Activated naive CD8-positive, alpha-beta T cell treated with anti-CD3 and anti-CD28 coated beads, Interleukin-2, amount 50 U/mL, for 24 hours (primary cell): ENCODE data around the gene C14orf180.

ENCODE experiments used
- ATAC-seq: fragments of 150-1000 bp; cut with Tn5 transposase; one replicate; pipeline ENCODE4 v1.10.0; 2021
- DNase-seq: peaks from one replicate; pipeline ENCODE4 v3.0.0; 2021
- H3K27ac Mint-ChIP-seq: one replicate; pipeline ENCODE4 v1.8.0; 2021; ENCODE audit warnings: mild to moderate bottlenecking, mixed read lengths
- H3K27me3 Mint-ChIP-seq: one replicate; pipeline ENCODE4 v1.8.0; 2021; ENCODE audit warnings: mixed read lengths
- H3K36me3 Mint-ChIP-seq: one replicate; pipeline ENCODE4 v1.8.0; 2021; ENCODE audit warnings: low read depth, mixed read lengths
- H3K4me1 Mint-ChIP-seq: one replicate; pipeline ENCODE4 v1.8.0; 2021; ENCODE audit warnings: mixed read lengths
- H3K4me3 Mint-ChIP-seq: one replicate; pipeline ENCODE4 v1.8.0; 2021; ENCODE audit warnings: mild to moderate bottlenecking, moderate library complexity, mixed read lengths
- H3K9me3 Mint-ChIP-seq: one replicate; pipeline ENCODE4 v1.8.0; 2021; ENCODE audit warnings: mixed read lengths

C14orf180 gene

DNA sequence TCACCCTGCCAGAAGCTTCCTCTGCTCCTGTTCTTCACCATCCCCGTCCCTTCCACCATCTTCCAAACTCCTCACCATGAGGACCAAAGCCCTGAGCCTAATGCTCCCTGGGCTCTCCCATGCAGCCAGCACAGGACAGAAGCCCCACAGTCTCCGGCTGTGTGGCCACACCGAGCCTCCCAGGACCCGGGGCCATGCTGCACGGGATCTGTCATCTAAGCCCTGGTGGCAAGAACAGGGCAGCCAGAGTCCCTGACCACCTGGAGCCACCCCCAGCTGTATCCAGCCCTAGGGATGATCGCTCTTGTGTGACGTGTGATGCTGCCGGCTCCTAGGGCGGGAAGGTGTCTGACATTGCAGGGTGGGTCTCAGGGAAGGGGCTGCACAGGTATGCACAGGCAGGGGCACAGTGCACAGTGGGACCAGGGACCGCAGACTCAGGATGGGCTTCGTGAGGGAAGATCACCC lies 16.9 kb downstream of the C14orf180 start:
- DNase-seq (no peak), ATAC-seq (no peak)
- no peaks in the 10 kb centered on the region for H3K36me3 Mint-ChIP-seq
- no peaks in the 10 kb centered on the region for H3K9me3 Mint-ChIP-seq
- H3K27ac Mint-ChIP-seq, result no peak overlapping the region
- no peaks in the 10 kb centered on the region for H3K4me1 Mint-ChIP-seq
- peaks cover 5% of the 10 kb centered on the region for H3K27me3 Mint-ChIP-seq
- no peak overlapping the region for H3K4me3 Mint-ChIP-seq

DNA sequence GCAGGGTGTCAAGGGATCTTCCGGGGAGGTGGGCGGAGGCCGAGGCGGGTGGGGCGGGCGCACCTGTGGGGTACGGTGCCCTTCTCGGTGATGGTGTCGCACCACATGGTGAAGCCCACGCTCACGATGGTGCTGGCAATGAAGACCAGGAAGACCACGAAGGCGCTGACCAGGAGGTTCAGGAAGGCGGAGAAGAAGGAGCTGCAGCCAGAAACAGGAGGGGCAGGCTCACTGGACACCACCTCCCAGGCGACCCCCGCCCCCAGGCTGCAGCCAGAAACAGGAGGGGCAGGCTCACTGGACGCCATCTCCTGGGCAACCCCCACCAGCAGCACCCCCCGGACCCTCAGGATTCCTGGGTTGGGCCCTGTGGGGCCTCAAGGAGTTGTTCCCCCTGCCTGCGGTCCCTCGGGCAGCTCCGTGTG lies 17.4 kb downstream of the C14orf180 start:
- no peaks in the 10 kb centered on the region for H3K36me3 Mint-ChIP-seq
- no peaks in the 10 kb centered on the region for H3K4me1 Mint-ChIP-seq
- H3K4me3 Mint-ChIP-seq, result no peak overlapping the region
- ATAC-seq, result no peak
- peaks cover 5% of the 10 kb centered on the region for H3K27me3 Mint-ChIP-seq
- H3K9me3 Mint-ChIP-seq, result no peaks in the 10 kb centered on the region
- H3K27ac Mint-ChIP-seq, result no peak overlapping the region
- DNase-seq, result no peak

DNA sequence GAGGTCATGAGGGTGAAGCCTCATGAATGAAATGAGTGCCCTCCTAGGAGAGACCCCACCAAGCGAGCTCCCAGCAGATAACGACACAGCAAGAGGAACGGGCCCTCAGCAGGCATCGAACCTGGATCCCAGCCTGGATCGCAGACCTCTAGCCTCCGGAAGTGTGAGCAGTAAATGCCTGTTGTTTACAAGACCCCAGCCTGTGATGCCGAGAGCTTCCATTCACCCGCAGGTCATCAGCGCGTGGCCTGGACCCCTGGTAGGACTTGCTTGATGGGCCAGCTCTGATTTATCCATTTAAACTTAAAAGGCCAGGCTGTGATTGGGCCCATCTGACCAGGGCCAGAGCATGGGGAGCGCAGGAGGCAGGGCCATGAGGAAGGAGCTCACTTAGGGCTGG lies 18.0 kb downstream of the C14orf180 start:
- Mint-ChIP-seq H3K4me3 (no peak overlapping the region), H3K9me3 (no peaks in the 10 kb centered on the region), H3K27me3 (peaks cover 9% of the 10 kb centered on the region), H3K4me1 (no peaks in the 10 kb centered on the region), H3K36me3 (no peaks in the 10 kb centered on the region), H3K27ac (no peak overlapping the region)
- no peak for ATAC-seq
- no peak for DNase-seq

DNA sequence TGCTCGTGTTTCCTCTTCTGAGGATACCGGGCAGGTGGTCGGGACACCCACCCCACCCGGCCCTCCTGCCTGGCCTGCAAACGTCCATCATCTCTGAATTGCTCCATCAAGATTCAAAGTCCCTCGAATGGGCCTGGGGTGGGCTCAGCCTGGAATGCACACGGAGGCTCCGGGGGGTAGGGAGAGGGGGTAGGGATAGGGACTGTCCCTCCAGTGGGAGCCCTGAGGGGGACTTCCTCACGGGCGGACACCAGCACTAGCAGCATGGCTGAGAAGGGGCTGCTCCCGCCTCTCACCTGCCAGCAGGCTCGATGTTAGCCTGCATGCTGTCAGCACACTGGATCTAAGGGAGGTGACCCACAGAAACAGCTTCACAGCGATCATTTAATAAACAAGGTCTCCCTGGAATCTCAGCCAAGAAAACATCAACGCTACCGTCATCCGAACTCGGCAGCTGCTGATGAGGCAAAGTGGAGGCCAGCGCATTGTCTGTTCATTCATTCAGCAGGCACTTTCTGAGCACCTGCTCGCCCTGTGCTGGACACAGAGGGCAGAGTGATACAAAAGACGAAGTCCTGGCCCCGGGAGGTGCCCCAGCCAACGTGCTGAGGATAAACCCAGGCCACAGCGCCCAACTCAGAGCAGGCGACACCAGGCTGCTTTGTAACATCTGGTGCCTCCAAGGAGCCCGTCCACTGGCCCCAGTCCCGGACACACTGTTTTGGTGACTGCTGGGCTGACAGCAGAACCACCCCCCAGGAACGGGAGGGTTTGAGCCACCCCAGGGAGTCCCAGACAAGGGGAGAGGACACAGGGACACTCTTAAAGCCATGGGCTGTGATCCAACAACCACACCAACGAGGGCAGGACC lies 18.7 kb downstream of the C14orf180 start:
- no peaks in the 10 kb centered on the region for H3K9me3 Mint-ChIP-seq
- H3K27ac Mint-ChIP-seq, result no peak overlapping the region

DNA sequence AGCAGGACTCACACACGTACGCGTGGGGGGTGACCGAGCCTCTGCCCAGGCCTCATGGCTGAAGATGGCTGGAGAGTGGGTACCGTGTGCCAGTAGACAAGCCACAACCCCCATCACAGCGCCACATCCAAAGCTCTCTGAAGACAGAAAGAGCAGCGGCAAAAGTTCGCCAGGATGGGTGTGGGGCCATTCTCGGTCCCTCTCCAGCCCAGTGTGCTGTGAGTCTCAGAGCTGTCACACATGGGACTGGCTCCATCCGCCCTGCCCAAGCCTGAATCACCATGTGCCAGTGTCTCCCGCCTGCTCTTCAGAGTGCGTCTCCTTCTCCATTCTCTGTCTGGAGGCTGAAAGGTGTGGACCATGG lies 19.3 kb downstream of the C14orf180 start:
- peaks cover under 1% of the 10 kb centered on the region for H3K4me1 Mint-ChIP-seq
- H3K9me3 Mint-ChIP-seq, result no peaks in the 10 kb centered on the region
- no peaks in the 10 kb centered on the region for H3K36me3 Mint-ChIP-seq
- DNase-seq (no peak), ATAC-seq (no peak)
- H3K27ac Mint-ChIP-seq, result no peak overlapping the region
- H3K27me3 Mint-ChIP-seq, result peaks cover 17% of the 10 kb centered on the region
- H3K4me3 Mint-ChIP-seq, result no peak overlapping the region

More for the DNA sequence above, 18.7 kb downstream of the C14orf180 start:
- Mint-ChIP-seq H3K36me3 (no peaks in the 10 kb centered on the region), H3K27me3 (peaks cover 14% of the 10 kb centered on the region), H3K4me1 (no peaks in the 10 kb centered on the region), H3K4me3 (no peak overlapping the region)
- ATAC-seq (no peak), DNase-seq (no peak)

DNA sequence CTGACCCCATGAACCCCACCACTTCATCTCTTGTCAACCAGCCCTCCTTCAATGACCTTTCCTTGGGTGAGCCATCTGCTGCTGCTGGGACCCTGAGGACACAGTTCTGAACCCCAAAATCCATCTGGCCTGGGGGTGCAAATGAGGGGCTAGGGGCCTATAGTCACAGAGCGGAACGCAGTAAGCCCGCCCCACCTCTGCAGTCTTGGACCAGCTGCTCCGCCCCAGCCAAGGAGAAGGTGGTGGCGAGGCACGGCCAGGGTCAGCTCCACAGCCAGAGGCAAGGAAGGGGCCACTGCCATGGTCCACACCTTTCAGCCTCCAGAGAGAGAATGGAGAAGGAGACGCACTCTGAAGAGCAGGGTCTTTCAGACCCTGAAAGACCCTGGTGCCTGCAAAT lies 19.9 kb downstream of the C14orf180 start:
- Mint-ChIP-seq H3K4me3 (no peak overlapping the region), H3K27me3 (peaks cover 22% of the 10 kb centered on the region), H3K9me3 (no peaks in the 10 kb centered on the region), H3K27ac (no peak overlapping the region), H3K36me3 (no peaks in the 10 kb centered on the region), H3K4me1 (peaks cover 2% of the 10 kb centered on the region)
- ATAC-seq, result no peak
- no peak for DNase-seq

DNA sequence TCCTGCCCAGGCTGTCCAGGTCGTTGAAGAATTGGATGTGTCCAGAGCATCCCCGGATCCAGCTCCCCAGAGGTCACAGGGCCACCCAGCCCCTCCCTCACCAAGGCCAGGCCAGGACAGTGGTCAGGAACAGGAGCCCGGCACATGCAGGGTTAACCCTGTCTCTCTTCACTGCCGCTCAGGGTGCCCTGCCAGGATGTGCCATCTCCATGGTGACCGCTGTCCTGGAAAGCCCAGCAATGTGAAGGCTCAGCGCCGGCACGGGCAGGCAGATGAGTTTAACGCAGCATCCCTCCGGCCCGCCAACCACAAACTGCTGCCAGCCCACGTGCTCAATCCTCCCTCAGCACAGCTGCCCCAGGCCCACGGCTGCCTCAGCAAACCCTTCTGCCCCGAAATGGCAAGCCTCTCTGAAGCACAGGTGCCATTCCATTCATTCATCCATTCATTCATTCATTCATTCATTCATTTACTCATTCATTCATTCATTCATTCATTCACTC lies 20.6 kb downstream of the C14orf180 start:
- peaks cover 2% of the 10 kb centered on the region for H3K4me1 Mint-ChIP-seq
- no peak overlapping the region for H3K27ac Mint-ChIP-seq
- no peaks in the 10 kb centered on the region for H3K9me3 Mint-ChIP-seq
- DNase-seq, result no peak
- no peak overlapping the region for H3K4me3 Mint-ChIP-seq
- H3K27me3 Mint-ChIP-seq, result peaks cover 27% of the 10 kb centered on the region
- H3K36me3 Mint-ChIP-seq, result no peaks in the 10 kb centered on the region
- no peak for ATAC-seq

DNA sequence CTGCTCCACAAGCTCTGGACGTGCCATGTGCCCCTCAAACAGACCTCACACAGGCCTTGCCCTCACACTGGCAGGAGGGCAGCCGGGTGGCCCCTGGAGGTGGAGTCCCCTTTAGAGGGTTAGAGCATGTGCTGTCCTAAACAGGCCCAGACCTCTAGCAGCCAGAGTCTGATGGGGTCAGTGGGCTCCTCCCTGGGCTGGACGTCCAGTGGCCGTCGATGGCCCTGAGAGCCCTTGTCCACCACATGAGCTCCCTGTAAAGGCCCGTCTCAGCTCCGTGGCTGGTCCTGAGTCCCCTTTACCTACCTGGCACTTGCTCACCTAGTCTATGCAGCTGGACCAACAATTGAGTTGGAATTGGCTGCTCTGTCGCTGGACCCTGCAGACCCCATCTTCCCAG lies 21.2 kb downstream of the C14orf180 start:
- Mint-ChIP-seq H3K27me3 (peaks cover 33% of the 10 kb centered on the region), H3K9me3 (no peaks in the 10 kb centered on the region), H3K27ac (no peak overlapping the region), H3K4me3 (no peak overlapping the region), H3K36me3 (no peaks in the 10 kb centered on the region), H3K4me1 (peaks cover 2% of the 10 kb centered on the region)
- DNase-seq (no peak), ATAC-seq (no peak)

DNA sequence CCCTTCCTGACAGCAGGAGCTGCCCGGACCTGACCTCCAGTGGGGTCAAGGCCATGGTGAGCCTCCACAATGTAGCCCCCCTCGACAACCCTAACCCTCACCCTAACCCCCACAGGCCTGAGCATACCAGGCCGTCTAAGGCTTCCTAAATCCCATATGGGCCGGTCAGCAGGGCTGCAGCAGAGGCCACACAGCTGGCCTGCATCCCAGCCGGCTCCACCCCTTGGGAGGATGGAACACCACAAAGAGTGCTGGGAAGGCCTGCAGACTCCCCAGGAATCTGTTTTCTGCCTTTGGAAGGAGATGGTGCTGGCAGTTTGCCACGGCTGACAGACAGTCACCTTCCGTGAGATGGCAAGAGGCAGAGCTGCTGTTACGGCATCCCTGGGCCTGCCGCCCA lies 22.2 kb downstream of the C14orf180 start:
- H3K9me3 Mint-ChIP-seq, result no peaks in the 10 kb centered on the region
- ATAC-seq (no peak), DNase-seq (no peak)
- H3K4me1 Mint-ChIP-seq, result peaks cover 2% of the 10 kb centered on the region
- H3K27ac Mint-ChIP-seq, result no peak overlapping the region
- no peak overlapping the region for H3K4me3 Mint-ChIP-seq
- peaks cover 42% of the 10 kb centered on the region for H3K27me3 Mint-ChIP-seq
- H3K36me3 Mint-ChIP-seq, result no peaks in the 10 kb centered on the region

DNA sequence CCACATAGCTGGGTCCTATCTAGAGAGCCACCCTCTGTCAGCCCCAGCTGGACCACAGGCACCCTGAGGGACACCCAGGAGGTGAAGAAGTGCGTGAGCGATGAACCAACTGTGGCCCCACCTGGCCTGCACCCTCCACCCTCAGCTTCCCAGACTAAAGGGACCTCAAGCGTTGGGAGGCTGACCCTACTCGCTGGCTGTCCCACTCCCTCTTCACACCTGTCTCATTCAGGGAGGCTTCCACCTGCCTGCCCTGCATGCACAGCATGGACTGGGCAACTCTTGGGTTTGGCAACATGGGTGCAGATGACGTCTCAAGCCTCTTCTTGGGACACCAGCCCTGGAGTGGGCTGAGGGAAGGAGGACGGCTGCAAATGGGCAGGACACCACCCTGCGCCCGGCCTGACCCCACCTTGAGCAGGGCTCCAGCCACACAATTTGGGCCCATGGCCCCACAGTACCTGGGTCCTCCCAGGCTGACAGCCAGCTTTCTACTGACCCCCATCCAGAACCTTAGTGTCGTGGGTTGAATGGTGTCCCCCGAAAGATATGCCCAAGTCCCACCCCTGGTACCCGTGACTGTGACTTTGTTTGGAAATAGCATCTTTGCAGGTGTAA lies 22.9 kb downstream of the C14orf180 start:
- ATAC-seq (no peak), DNase-seq (no peak)
- Mint-ChIP-seq H3K4me3 (no peak overlapping the region), H3K36me3 (no peaks in the 10 kb centered on the region), H3K27ac (no peak overlapping the region), H3K27me3 (peaks cover 47% of the 10 kb centered on the region), H3K9me3 (no peaks in the 10 kb centered on the region), H3K4me1 (peaks cover 2% of the 10 kb centered on the region)

DNA sequence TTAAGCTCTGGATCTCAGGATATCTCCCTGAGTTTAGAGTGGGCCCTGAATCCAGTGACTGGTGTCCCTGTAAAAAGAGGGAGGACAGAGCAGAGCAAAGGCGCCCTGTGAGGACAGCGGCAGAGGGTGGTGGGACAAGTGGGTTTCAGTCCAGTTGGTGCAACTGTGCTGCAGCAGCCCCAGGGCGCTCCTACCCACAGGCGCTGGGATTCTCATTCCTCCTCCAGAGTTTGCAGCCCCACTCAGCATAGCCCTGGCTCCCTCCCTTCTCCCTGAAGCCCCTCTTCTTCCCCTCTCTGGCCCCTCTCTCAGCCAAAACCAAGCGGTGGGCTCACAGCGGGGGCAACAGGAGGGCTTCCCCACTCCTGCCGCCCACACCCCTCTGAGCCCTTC lies 23.4 kb downstream of the C14orf180 start:
- H3K9me3 Mint-ChIP-seq, result no peaks in the 10 kb centered on the region
- no peaks in the 10 kb centered on the region for H3K36me3 Mint-ChIP-seq
- H3K4me3 Mint-ChIP-seq, result no peak overlapping the region
- DNase-seq (no peak), ATAC-seq (no peak)
- no peak overlapping the region for H3K27ac Mint-ChIP-seq
- H3K27me3 Mint-ChIP-seq, result peaks cover 52% of the 10 kb centered on the region
- peaks cover 2% of the 10 kb centered on the region for H3K4me1 Mint-ChIP-seq

DNA sequence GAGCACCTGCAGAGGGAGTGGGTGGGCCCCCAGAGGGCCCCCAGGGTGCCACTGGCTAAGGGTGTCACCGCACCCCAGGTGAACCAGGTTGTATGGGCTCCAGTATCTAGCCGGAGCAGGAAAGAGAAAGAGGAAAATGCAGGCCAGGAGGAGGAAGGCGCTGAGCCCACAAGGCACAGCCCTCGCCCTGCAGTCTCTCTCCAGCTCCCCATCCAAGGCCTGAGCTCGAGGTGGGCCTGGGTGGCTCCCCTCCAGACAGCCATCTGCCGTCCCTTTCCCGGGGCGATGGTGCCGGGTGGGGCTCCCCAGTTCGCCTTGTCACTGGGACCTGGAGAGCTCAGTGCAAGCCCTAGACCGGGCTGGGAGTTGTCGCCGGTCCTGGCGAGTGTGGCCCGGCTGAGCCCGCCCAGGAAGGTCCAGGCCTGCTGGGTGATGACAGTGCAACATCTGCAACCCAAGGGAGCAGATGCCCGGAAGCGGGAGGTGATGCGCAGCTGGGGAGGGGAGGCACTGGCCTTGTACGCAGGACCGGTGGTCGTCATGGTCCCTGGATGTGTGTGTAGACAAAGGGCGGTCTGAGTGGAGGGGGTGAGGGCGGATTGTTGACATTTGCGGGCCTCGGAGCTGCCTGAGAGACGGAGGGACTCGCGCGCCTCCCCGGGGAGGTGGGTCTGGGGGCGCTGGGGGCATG lies 24.3 kb downstream of the C14orf180 start:
- no peaks in the 10 kb centered on the region for H3K9me3 Mint-ChIP-seq
- no peak overlapping the region for H3K4me3 Mint-ChIP-seq
- ATAC-seq, result no peak
- H3K4me1 Mint-ChIP-seq, result peaks cover 2% of the 10 kb centered on the region
- DNase-seq, result no peak
- H3K36me3 Mint-ChIP-seq, result no peaks in the 10 kb centered on the region
- peaks cover 55% of the 10 kb centered on the region for H3K27me3 Mint-ChIP-seq
- H3K27ac Mint-ChIP-seq, result no peak overlapping the region

DNA sequence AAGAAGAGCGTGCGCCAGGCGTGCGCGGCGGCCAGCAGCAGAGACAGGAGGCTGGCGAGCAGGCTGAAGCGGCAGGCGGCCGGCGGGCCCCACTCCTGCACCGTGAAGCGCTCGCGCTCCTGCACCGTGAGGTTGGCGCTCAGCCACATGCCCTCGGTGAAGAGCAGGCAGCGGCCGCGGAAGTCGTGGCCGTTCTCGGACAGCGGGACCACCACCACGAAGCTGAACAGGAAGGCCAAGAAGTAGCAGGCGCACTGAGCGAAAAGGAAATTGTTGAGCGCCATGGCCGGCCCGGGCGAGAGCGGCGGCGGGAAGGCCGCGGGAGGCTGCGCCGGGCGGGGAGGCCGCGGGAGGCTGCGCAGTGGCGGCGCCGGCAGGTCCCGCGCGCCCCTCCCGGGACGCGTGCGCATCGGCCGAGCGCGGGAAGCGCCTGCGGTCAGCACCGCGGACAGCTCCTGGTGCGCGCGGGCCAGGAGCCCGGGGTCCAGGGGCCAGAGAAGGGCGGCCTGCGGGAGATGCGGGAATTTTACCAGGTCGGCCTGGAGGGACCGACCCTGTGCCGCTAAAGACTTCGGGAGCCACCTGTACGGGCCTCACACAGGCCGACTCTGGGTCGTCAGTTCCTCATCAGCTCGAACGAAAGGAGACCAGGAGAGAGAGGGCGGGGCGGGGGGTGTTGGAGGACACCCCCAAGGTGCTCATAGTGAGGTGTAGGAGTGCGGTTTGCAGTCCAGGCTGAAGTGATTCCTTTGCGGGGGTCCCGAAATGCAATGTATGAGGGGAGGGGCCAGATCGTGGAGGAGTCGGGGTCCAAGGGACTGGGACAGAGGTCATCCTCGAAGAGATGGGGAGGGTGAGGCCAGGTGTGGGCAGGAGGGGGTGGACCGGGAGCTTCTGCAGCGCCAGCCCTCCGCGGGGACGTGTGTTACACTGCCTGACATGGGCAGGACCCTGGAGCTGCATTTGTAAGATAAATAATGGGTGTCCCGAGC lies 25.2 kb downstream of the C14orf180 start, which contains the start of gene TMEM179:
Gene TMEM179, minus strand, starts transcription at position 315 of the 992 bp plus-strand sequence. Its CDS starts 31 bp downstream, at position 284.
- H3K27me3 Mint-ChIP-seq, result peaks cover 58% of the 10 kb centered on the region
- peaks cover 2% of the 10 kb centered on the region for H3K4me1 Mint-ChIP-seq
- DNase-seq, result peak; percentile 11
- no peaks in the 10 kb centered on the region for H3K36me3 Mint-ChIP-seq
- H3K9me3 Mint-ChIP-seq, result no peaks in the 10 kb centered on the region
- no peak within 1 kb of the TSS for H3K27ac Mint-ChIP-seq
- no peak for ATAC-seq
- H3K4me3 Mint-ChIP-seq, result no peak within 1 kb of the TSS

DNA sequence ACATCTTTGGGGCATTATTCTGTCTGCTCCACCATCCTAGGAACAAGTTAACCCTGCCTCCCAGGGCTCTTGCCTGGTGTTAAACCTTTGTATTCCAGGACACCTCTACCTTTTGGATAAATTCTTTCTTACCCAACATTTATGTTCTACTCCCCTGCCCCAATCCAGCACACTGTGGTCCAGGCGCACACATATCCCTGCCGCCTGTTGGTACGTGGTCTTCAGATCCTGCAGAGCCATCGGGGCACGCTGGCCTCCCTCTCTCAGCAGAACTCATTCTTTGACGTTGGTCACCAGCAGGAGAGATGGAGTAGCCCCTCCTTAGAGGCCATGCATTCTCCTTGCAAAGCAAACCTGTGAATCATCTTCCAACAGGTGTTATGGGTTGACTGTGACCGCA lies 30.1 kb downstream of the C14orf180 start:
- Mint-ChIP-seq H3K9me3 (no peaks in the 10 kb centered on the region), H3K27me3 (peaks cover 46% of the 10 kb centered on the region), H3K27ac (no peak overlapping the region), H3K36me3 (no peaks in the 10 kb centered on the region), H3K4me3 (no peak overlapping the region), H3K4me1 (no peaks in the 10 kb centered on the region)
- DNase-seq (no peak), ATAC-seq (no peak)
